Left renal cortex interstitium (tissue), 4 donors: ENCODE measurements around the gene TGM1. TPM values are rescaled to one million over a fixed set of nuclear protein-coding genes. Genes with fewer than 3 reads are reported as not detected.
A peak's percentile ranks its signal among the peaks of the same experiment; 100 is the strongest.
"Not testable (repeated sequence)": the region's sequence is repeated elsewhere in the genome, so short reads cannot be mapped to it uniquely, and the experiment has no call there.

Source experiments
- DNase-seq, 4 donors: peaks; one replicate each; pipeline ENCODE4 v3.0.0-alpha.2; 2013; ENCODE audit warnings: low read depth in 4 of 4, low spot score in 2 of 4, missing footprints in 1 of 4
- polyA plus RNA-seq, 4 donors: library from polyadenylated mRNA; unstranded; fragments of 120-200 nt; gene quantifications; one replicate each; pipeline ENCODE4 v1.2.1, GENCODE V29; 2013; ENCODE audit not compliant: insufficient read length in 4 of 4

The TGM1 gene
- polyA plus RNA-seq, 4 donors: 0.92 to 4.5 (median 2.5) TPM

- DNase-seq: no peak
These were observed 48.9 kb downstream of the TGM1 start for GRCh38 chr14:24213866-24214662.

- DNase-seq: peak; percentile 86 to 95 (median 90)
These were observed 49.8 kb downstream of the TGM1 start, which contains the start of gene CHMP4A for GRCh38 chr14:24212924-24213865. Gene CHMP4A, minus strand, starts transcription at chr14:24213488. Its CDS starts 49 bp downstream, at chr14:24213439.

GRCh38 chr14:24211311-24211710, 51.7 kb downstream of the TGM1 start:
- DNase-seq: no peak

GRCh38 chr14:24207625-24208024, 55.4 kb downstream of the TGM1 start:
- DNase-seq: no peak

- no peak for DNase-seq
These were observed 55.8 kb downstream of the TGM1 start for GRCh38 chr14:24207104-24207551.

GRCh38 chr14:24206260-24207103, 56.5 kb downstream of the TGM1 start:
- no peak for DNase-seq

GRCh38 chr14:24204163-24205146, 58.5 kb downstream of the TGM1 start:
- no peak for DNase-seq

GRCh38 chr14:24203249-24203886, 59.6 kb downstream of the TGM1 start:
- not testable (repeated sequence) for DNase-seq

- not testable (repeated sequence) for DNase-seq
These were observed 60.4 kb downstream of the TGM1 start for GRCh38 chr14:24202538-24202937.

Other genes starting within 250 kb of the TGM1 start
- 1 to 10 TPM; 1.3 to 2.4 (median 1.7) TPM for gene CARMIL3, start 211.2 kb downstream of the TGM1 start, polyA plus RNA-seq
- under 1 TPM in 1 of 4 donors, not detected in 3; 0.11 TPM for gene CPNE6, start 191.6 kb downstream of the TGM1 start, polyA plus RNA-seq
- gene PCK2, start 168.9 kb downstream of the TGM1 start, polyA plus RNA-seq: 10 to 100 TPM; 28.6 to 35.6 (median 30.8) TPM
- gene DCAF11, start 148.4 kb downstream of the TGM1 start, polyA plus RNA-seq: 10 to 100 TPM; 77.2 to 88.6 (median 83.0) TPM
- 1 to 10 TPM; 2.2 to 5.2 (median 3.0) TPM for gene NRL, start 148.2 kb downstream of the TGM1 start, polyA plus RNA-seq
- gene FITM1, start 132.5 kb downstream of the TGM1 start, polyA plus RNA-seq: 1 to 10 TPM in 3 of 4 donors, under 1 TPM in 1; 0.48 to 2.2 (median 1.3) TPM
- 100 to 1,000 TPM; 185 to 235 (median 203) TPM for gene PSME1, start 127.0 kb downstream of the TGM1 start, polyA plus RNA-seq
- gene EMC9, start 121.6 kb downstream of the TGM1 start, polyA plus RNA-seq: 10 to 100 TPM; 12.3 to 29.3 (median 22.3) TPM
- 100 to 1,000 TPM; 150 to 177 (median 159) TPM for gene PSME2, start 116.6 kb downstream of the TGM1 start, polyA plus RNA-seq
- gene RNF31, start 115.7 kb downstream of the TGM1 start, polyA plus RNA-seq: 10 to 100 TPM; 43.6 to 60.2 (median 57.7) TPM
- gene IRF9, start 101.9 kb downstream of the TGM1 start, polyA plus RNA-seq: 10 to 100 TPM; 52.3 to 68.0 (median 59.7) TPM
- 10 to 100 TPM; 46.0 to 93.7 (median 68.0) TPM for gene REC8, start 91.1 kb downstream of the TGM1 start, polyA plus RNA-seq
- 10 to 100 TPM; 32.7 to 40.9 (median 37.0) TPM for gene IPO4, start 74.4 kb downstream of the TGM1 start, polyA plus RNA-seq
- gene TM9SF1, start 67.7 kb downstream of the TGM1 start, polyA plus RNA-seq: 10 to 100 TPM; 31.9 to 52.0 (median 43.9) TPM
- 10 to 100 TPM in 2 of 4 donors, 1 to 10 TPM in 2; 3.1 to 13.9 (median 7.2) TPM for gene TSSK4, start 57.5 kb downstream of the TGM1 start, polyA plus RNA-seq
- gene CHMP4A, start 49.7 kb downstream of the TGM1 start, polyA plus RNA-seq: 10 to 100 TPM; 43.3 to 76.6 (median 53.2) TPM
- gene MDP1, start 47.1 kb downstream of the TGM1 start, polyA plus RNA-seq: 10 to 100 TPM; 10.2 to 18.0 (median 12.1) TPM
- 100 to 1,000 TPM; 206 to 248 (median 222) TPM for gene NEDD8, start 30.8 kb downstream of the TGM1 start, polyA plus RNA-seq
- 100 to 1,000 TPM; 106 to 121 (median 117) TPM for gene GMPR2, start 30.2 kb downstream of the TGM1 start, polyA plus RNA-seq
- gene TINF2, start 20.6 kb downstream of the TGM1 start, polyA plus RNA-seq: 10 to 100 TPM; 54.2 to 64.5 (median 57.8) TPM
- 10 to 100 TPM; 18.0 to 31.1 (median 20.8) TPM for gene RABGGTA, start 8.4 kb upstream of the TGM1 start, polyA plus RNA-seq
- 10 to 100 TPM; 41.0 to 52.5 (median 49.9) TPM for gene DHRS1, start 36.6 kb upstream of the TGM1 start, polyA plus RNA-seq
- gene NOP9, start 36.7 kb upstream of the TGM1 start, polyA plus RNA-seq: 10 to 100 TPM; 24.1 to 29.0 (median 26.9) TPM
- gene CIDEB, start 44.8 kb upstream of the TGM1 start, polyA plus RNA-seq: 10 to 100 TPM; 22.4 to 25.3 (median 23.9) TPM
- gene LTB4R2, start 47.0 kb upstream of the TGM1 start, polyA plus RNA-seq: 1 to 10 TPM; 1.6 to 5.6 (median 2.9) TPM
- gene LTB4R, start 48.3 kb upstream of the TGM1 start, polyA plus RNA-seq: 1 to 10 TPM; 2.2 to 7.3 (median 5.0) TPM
- gene ADCY4, start 71.9 kb upstream of the TGM1 start, polyA plus RNA-seq: 10 to 100 TPM; 15.8 to 26.6 (median 21.4) TPM
- gene RIPK3, start 76.8 kb upstream of the TGM1 start, polyA plus RNA-seq: 1 to 10 TPM; 2.6 to 4.4 (median 3.5) TPM
- 10 to 100 TPM; 49.8 to 95.6 (median 72.3) TPM for gene NFATC4, start 105.0 kb upstream of the TGM1 start, polyA plus RNA-seq
- gene NYNRIN, start 135.8 kb upstream of the TGM1 start, polyA plus RNA-seq: 10 to 100 TPM; 47.9 to 53.0 (median 49.6) TPM
- gene CBLN3, start 166.5 kb upstream of the TGM1 start, polyA plus RNA-seq: 1 to 10 TPM; 2.7 to 3.8 (median 3.2) TPM
- gene KHNYN, start 166.8 kb upstream of the TGM1 start, polyA plus RNA-seq: 10 to 100 TPM; 39.5 to 53.7 (median 46.6) TPM
- gene SDR39U1, start 179.6 kb upstream of the TGM1 start, polyA plus RNA-seq: 10 to 100 TPM; 49.6 to 92.1 (median 72.5) TPM
- gene CMA1, start 245.1 kb upstream of the TGM1 start, polyA plus RNA-seq: under 1 TPM; 0.16 to 0.94 (median 0.40) TPM